ENCODE measurements around the gene ULK4.
A peak's percentile ranks its signal among the peaks of the same experiment; 100 is the strongest.
"Not testable (repeated sequence)": the region's sequence is repeated elsewhere in the genome, so short reads cannot be mapped to it uniquely, and the experiment has no call there.

ULK4 gene

GRCh38 chr3:41863024-41863423 is 98.9 kb downstream of the ULK4 start:
- DNase-seq: peak; percentile 7

GRCh38 chr3:41860489-41860888 is 101.4 kb downstream of the ULK4 start:
- not testable (repeated sequence) for DNase-seq

GRCh38 chr3:41854956-41855355 is 106.9 kb downstream of the ULK4 start:
- no peak for DNase-seq

GRCh38 chr3:41853540-41854196 is 108.2 kb downstream of the ULK4 start:
- no peak for DNase-seq

- no peak for DNase-seq
These were observed 112.9 kb downstream of the ULK4 start for GRCh38 chr3:41848753-41849574.

- no peak for DNase-seq
These were observed 114.2 kb downstream of the ULK4 start for GRCh38 chr3:41847679-41848078.

GRCh38 chr3:41846850-41847249 is 115.1 kb downstream of the ULK4 start:
- DNase-seq: no peak

- no peak for DNase-seq
These were observed 116.1 kb downstream of the ULK4 start for GRCh38 chr3:41845826-41846225.

- not testable (repeated sequence) for DNase-seq
These were observed 117.6 kb downstream of the ULK4 start for GRCh38 chr3:41844256-41844655.

- not testable (repeated sequence) for DNase-seq
These were observed 120.8 kb downstream of the ULK4 start for GRCh38 chr3:41840936-41841668.

- DNase-seq: no peak
These were observed 125.4 kb downstream of the ULK4 start for GRCh38 chr3:41836360-41837134.

GRCh38 chr3:41833628-41834027 is 128.3 kb downstream of the ULK4 start:
- DNase-seq: no peak

GRCh38 chr3:41819236-41819635 is 142.7 kb downstream of the ULK4 start:
- DNase-seq: peak; percentile 9

GRCh38 chr3:41808618-41809017 is 153.3 kb downstream of the ULK4 start:
- no peak for DNase-seq

GRCh38 chr3:41808152-41808551 is 153.8 kb downstream of the ULK4 start:
- DNase-seq: no peak

GRCh38 chr3:41794748-41795589 is 166.9 kb downstream of the ULK4 start:
- DNase-seq: peak; percentile 4

- no peak for DNase-seq
These were observed 169.1 kb downstream of the ULK4 start for GRCh38 chr3:41792806-41793205.

GRCh38 chr3:41769106-41769505 is 192.8 kb downstream of the ULK4 start:
- no peak for DNase-seq

- DNase-seq: peak; percentile 27
These were observed 193.5 kb downstream of the ULK4 start for GRCh38 chr3:41768363-41768762.

GRCh38 chr3:41762867-41763266 is 199.0 kb downstream of the ULK4 start:
- not testable (repeated sequence) for DNase-seq

GRCh38 chr3:41753651-41754050 is 208.3 kb downstream of the ULK4 start:
- DNase-seq: no peak

GRCh38 chr3:41751597-41751996 is 210.3 kb downstream of the ULK4 start:
- DNase-seq: no peak

All from NCI-H69 (cell line).